GM18519 (cell line): ENCODE data around the gene HUS1.
"Not testable (repeated sequence)": the region's sequence is repeated elsewhere in the genome, so short reads cannot be mapped to it uniquely, and the experiment has no call there.

Experiments
- ATAC-seq: cut with Tn5 transposase; IDR thresholded peaks from one replicate; pipeline ENCODE4 v1.9.1; 2021; ENCODE audit warnings: mild to moderate bottlenecking, moderate library complexity; ENCODE audit not compliant: unreplicated experiment, low FRiP score

HUS1 gene

DNA sequence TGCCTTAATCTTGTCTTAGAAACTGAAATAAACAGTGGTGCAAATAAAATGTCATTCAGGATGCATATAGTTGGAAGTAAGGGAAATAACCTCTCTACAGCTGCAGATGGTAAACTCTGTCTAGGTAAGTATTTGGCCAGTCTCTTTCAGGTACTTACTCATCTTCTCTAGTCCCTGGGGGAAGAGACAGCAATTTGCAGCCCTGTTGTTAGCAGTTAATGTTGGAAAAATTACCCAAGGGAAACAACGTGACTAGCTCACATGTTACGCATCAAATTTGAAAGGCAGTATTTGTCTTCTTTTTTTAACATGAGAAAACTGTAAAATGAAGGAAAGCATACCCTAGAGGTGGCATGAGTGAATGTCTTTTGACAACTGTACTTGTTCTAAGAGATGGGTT, 3.2 kb upstream of the HUS1 start:
- no peak for ATAC-seq

- not testable (repeated sequence) for ATAC-seq
Observed at GRCh38 chr7:47980648-47981047, 1.2 kb upstream of the HUS1 start.

GRCh38 chr7:47979832-47980181, 392 bp upstream of the HUS1 start:
- ATAC-seq, result no peak

DNA sequence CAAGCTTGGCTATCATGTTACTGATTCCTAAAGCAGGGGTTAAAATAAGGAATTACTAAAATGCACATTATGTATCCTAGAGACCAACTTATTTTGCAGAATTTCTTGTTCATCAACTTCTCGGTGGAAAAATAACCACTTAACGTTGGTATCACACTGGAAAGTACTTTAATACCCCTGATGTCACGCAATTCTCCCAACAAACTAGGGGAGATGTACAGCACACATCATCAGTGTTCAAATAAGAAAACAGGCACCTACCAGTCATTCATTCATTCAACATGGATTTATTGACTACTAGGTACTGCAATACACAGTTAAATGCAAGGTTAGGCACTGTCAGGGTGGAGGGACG, 648 bp downstream of the HUS1 start:
- no peak for ATAC-seq

- ATAC-seq, result no peak
Observed at GRCh38 chr7:47973739-47974138, 5.7 kb downstream of the HUS1 start.

- ATAC-seq, result no peak
Observed at GRCh38 chr7:47970761-47971160, 8.7 kb downstream of the HUS1 start.

GRCh38 chr7:47968847-47969774, 10.3 kb downstream of the HUS1 start:
- peak; percentile 70 for ATAC-seq

- ATAC-seq, result no peak
Observed at GRCh38 chr7:47967708-47968107, 11.7 kb downstream of the HUS1 start.

DNA sequence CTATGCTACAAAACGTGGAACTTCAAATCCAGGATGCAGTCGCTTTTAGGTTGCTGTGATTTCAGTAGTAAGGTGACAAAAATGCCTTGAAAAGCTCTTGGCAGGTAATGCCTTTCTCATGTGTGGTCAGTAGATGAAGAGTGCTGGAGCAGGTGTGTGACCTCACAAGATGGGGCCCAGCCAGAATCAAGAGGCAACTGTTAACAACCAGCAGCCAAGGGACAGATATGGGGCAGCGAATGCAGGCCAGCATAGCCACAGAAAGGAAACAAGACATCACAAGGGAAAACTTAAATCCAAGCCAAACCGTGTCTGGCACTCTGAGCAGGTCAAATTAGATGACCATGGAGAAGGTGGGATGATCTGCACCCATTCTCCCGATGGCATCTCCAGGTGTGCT, 12.3 kb downstream of the HUS1 start:
- ATAC-seq, result no peak

- ATAC-seq, result no peak
Observed at GRCh38 chr7:47965456-47965855, 14.0 kb downstream of the HUS1 start.

DNA sequence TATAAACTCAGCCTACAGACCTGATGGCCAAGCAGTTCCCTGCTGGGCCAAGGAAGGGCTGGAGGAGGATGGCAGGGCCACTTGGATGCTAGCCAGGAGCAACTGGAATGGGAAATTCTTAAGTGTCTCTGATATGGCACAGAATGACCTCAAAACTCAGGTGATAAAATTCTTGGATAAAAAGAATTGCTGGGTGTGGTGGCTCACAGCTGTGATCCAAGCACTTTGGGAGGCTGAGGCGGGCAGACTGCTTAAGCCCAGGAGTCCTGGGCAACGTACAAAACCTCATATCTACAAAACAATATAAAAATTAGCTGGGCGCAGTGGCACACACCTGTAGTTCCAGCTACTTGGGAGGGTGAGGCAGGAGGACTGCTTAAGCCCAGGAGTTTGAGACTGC, 17.2 kb downstream of the HUS1 start:
- ATAC-seq, result no peak

- ATAC-seq, result no peak
Observed at GRCh38 chr7:47957156-47957555, 22.3 kb downstream of the HUS1 start.

- no peak for ATAC-seq
Observed at GRCh38 chr7:47956220-47956619, 23.2 kb downstream of the HUS1 start.

GRCh38 chr7:47954231-47954911, 25.0 kb downstream of the HUS1 start:
- ATAC-seq, result no peak

DNA sequence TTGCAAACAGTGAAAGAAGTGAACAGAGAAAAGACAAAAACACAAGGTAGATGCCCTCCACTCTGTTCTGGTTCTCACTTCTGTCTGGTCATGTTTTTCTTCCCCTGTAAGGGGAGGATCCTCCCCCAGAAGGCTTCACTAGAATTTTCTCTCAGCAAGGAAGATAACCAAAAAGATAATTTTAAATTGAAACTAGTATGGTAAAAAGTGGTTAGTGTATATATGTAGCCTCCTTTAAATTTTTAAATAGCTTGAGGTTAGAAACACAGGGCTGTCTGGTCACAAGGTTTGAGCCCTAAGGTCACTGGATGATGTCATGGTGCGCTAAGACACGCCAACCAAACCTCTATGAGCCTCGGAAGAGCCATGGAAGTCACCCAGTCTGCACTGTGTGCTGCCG, 25.6 kb downstream of the HUS1 start:
- ATAC-seq, result no peak

- no peak for ATAC-seq
Observed at GRCh38 chr7:47952224-47952623, 27.2 kb downstream of the HUS1 start.

GRCh38 chr7:47951374-47951773, 28.0 kb downstream of the HUS1 start:
- ATAC-seq, result no peak

GRCh38 chr7:47950714-47951113, 28.7 kb downstream of the HUS1 start:
- ATAC-seq, result no peak

DNA sequence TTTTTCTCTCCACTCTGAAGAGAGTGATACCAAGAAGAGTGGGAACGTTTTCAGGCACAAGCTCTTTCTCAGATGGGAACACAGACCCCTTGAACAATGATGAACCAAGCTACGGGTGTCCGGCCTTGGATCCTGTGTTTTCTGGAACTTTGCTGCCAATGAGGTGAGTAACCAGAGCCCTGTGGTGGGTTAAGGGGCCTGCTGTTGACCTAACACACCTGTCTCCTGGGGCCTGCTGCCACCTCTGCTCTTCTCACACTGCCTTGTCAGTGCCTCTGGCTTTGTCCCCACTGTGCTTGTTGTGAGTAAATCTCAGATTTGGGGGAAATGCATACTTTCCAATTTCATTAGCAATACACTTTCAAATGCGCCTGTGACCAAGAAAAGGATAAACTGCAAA, 29.7 kb downstream of the HUS1 start:
- ATAC-seq, result no peak

DNA sequence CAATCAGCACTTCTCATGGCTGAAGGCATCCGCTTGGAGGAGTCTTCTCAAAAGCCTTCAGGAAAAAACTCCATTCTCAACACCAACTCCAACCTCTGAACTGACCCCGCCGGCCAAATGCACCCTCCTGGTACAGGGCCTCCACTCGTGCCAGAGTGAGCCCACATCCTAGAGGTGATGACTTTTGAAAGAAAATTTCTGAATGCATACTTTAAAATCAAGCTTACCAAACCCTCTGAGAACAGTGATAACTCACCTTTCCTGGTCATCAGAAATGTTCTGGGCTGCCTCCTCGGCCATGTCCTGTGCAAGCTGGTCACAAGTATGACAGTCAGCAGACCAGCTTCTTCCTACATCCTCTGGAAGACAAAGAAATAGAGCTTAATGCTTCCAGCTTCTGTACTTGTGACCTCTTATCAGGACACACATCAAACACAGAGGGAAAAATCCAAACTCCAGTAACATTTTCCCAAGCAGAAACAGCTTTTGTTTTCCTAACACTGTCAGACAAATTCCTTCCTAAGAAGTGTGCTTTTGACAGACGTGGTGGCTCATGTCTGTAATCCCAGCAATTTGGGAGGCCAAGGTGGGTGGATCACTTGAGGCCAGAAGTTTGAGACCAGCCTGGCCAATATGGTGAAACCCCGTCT, 31.1 kb downstream of the HUS1 start, which contains the start of gene PKD1L1:
Gene PKD1L1 (minus strand): TSS at position 326 of the 650 bp plus-strand sequence. CDS start 26 bp downstream, at position 300.
- ATAC-seq, result no peak

- ATAC-seq, result no peak
Observed at GRCh38 chr7:47947355-47947749, 32.1 kb downstream of the HUS1 start.
